ENCODE measurements around the gene FHAD1.

GRCh38 chr1:15259622-15260007 is 12.6 kb downstream of the FHAD1 start:
- TF ChIP-seq CTCF (IDR thresholded peaks at IDR 0.05 in 2 of 3, conservative IDR thresholded peaks at IDR 0.05 in 1 of 3; ENCODE audit: control insufficient read depth in 2 of 3, extremely low read depth in 1 of 3, insufficient read depth in 1 of 3, low read depth in 3 of 3, low read length in 3 of 3) (no peak), POLR2AphosphoS5 (IDR thresholded peaks at IDR 0.05; ENCODE audit: low read length) (no peak), ZNF687 (IDR thresholded peaks at IDR 0.05) (no peak), EP300 (IDR thresholded peaks at IDR 0.05; ENCODE audit: borderline replicate concordance in 1 of 2, control insufficient read depth in 1 of 2, low read depth in 2 of 2, low read length in 2 of 2) (no peak)
